Activated CD4-positive, alpha-beta T cell treated with anti-CD3 and anti-CD28 coated beads, Interleukin-2, amount 50 U/mL, for 4 hours (primary cell): ENCODE results near the gene HDLBP.

Source experiments
- DNase-seq, 2 experiments: peaks; one replicate each; pipeline ENCODE4 v3.0.0-alpha.2; 2020

HDLBP gene

DNA sequence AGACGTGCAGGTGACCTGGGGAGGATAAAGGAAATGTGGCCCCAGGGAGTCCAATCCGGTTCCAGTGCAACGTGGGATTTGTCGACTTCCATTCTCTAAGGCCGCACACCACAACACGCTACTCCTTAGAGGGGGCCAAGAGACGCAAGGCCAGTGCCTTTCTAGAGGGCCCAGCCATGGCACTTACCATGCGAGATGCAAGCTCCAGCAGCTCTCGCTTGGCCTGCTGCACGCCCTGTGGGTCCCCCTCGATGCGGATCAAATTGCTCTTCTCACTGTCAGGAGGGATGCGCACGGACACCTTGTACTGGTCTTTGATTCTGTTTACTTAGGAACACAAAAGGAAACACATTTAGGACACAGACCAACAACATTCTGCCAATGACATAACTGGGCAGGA, 65.8 kb downstream of the HDLBP start:
- DNase-seq, result no peak

DNA sequence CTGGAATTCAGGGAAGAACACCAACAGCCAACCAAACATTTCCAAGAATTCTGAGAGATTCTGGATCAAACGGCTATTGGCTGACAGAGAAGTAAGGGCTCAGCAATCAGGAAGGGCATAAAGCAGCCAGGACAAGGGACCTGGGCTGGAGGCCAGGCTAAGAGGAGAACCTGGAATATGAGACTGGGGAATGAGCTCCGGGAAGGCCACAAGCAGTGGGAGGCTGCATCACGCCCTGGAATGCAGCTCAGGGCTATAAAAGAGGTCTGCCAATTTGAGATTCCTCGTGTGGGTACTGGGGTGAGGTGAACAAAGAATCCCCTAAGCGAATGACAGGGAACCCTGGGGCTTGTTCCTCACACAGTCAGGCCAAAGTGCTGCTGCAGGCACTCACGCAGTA, 66.6 kb downstream of the HDLBP start:
- DNase-seq, result no peak

DNA sequence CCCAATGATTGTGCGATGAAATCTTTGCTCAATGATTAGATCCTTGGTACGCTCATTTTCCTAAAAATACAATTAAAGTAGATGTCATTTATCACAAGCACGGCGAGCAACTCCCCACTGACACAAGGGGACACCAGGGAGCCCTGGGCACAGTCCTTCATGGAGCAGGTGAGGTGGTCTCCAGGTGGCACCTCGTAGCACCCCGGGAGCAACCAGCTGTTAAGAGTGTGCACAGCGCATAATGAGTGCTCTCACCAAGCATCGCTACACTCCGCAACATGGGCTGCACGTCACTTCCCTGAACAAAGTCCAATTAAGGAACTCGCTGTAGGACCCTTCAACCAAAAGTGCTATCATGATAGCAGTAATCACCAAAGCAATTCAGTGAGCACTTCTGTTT, 67.2 kb downstream of the HDLBP start:
- DNase-seq, result no peak

DNA sequence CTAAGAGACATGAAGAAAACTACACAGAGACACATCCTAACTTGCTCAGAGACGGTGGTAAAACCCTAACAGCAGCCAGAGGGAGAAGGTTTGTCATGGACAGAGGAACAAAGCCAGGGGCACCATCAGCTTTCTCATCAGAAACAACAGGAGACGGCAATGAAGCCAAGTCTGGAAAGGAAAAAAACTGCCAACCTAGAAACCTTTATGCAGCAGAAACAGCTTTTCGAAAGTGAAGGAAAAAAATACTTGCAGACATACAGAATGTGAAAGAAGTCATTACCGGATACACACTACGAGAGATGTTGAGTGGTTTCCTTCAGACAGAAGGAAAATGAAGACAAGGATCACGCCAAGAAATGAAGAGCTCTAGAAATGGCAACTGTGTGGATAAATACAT, 71.1 kb downstream of the HDLBP start:
- no peak for DNase-seq

DNA sequence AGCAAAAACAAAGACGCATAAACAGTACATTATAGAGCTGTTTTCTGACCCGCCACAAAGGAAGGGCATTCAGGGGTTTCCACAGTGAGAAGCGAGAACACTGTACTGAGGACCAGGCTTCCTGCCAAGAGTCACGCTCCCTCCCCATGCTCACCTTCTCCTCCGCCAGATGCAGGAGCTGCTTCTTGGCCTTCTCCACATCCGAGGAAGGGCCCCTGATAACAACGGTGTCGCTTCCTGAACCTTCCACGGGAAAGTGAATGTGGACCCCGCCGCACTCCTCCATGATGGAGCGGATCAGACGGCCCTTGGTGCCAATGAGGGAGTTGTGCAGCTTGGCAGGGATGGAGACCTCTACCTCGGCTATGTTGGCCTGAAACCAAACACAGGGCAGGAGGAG, 73.2 kb downstream of the HDLBP start:
- DNase-seq, result no peak

DNA sequence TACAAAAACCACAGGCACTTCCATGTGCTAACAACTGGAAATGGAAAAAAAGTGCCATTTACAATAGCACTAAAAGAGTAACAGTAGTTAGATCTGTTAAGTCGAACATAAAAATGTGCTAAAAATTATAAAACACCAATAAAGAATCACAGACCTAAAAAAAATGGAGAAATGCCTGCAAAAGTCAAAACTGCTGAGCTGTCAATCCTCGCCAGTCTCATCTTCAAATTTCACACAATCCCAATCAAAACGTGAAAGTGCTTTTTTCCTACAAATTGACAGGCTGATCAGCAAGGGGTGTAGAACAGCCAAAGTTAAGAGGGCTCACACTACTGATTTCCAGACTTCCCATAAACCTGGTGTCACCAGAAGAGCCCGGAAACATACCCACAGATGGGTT, 73.8 kb downstream of the HDLBP start:
- DNase-seq, result no peak

DNA sequence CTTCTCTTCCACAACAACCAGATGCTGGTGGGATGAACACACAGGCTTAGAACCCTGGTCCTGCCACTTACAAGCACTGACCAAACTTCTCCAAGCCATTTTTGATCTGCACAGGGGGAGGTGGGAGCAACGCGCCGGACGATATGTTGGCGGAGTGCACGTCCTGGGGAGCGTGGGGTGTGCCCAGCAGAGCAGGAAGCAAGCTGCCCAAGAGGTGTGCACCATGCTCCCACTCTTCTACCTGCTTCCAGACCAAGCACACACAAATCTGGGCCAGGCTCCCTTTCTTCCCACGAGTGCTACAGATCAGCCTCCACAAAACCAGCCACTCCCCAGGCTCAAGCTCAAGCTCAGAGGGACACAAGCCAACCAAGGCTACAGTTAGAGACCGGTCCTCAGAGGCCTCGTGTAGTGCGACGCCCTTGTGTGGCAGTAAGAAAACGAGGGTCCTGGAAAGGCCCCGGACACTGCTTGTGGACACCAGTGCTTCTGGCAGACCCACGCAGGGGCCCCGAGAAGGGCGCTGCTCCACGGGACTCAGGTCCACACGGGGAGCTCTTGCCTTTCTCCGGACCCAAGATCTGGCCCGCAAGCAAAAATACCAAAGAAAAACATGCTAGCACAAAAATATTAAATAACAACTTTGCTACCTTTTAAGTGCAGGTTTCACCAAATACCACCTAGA, 75.0 kb downstream of the HDLBP start:
- DNase-seq, result no peak

DNA sequence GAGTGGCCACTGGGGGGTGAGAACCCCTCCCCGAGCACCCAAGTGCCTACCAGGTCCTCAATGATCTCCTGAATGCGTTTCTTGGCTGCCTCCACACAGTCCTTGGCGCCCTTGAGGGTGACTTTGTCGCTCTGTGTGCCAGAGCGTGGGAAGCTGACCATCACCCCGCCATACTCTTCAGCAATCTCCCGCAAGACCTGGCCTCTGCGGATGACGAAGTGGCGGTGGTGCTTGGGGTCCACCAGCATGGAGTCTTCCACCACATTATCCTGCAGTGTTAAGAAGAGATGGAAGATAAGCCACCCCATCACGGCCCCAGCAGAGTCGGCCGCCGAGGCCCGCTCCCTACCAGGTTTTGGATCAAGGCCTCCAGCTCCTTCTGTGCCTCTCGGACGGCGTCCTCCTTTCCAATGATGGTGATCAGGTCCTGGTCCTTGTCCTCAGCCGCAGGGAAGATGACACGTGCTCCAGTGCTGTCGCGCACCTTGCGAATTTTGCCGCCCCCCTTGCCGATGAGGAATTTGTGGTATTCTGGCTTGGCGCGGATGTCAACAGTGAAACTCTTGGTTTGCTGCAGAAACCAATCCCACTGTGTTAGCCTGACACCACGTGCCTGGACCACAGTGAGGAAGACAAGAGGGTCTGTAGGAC, 75.8 kb downstream of the HDLBP start:
- no peak for DNase-seq

DNA sequence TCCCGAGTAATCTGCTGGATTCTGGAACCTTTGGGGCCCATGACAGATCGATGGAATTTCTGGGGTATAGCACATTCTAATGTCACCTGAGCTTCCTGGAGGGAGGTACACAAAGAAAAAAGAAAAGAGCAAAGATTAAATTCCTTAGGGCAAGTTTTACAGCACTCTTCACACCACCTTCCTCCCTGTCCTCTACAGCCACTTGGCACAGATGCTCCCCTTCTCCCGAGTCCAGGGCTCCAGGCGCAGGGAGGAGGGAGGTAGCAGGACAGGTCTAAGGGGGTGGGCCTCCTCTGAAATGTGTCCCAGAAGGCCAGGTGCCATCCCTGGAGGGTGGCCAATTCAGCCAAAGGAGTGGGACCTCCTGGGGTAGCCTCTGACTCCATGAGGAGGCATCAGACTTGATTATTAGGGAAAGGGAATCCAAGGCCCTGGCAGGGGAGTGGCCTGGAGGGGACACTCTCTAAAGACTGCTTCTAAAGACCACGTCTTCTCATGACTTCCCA, 76.7 kb downstream of the HDLBP start:
- DNase-seq, result no peak

DNA sequence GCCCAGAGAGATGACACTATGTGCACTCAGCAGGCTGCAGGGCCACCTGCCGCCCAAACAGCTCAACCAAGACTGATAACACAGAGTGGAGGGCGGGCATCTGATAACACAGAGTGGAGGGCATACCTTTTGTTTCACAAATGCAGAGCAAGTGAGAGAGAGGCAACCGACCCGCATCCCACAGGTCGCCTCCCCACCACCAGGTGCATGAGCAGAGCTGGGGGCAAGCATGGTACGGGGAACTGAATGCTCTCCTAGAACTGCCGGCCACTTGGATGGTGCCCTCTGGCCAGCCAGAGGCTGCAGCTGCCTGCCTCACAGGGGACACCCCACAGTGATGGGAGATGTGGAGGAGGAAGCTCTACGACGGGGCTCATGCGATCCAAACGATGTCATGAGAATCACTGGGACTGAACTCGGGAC, 77.5 kb downstream of the HDLBP start:
- no peak for DNase-seq

DNA sequence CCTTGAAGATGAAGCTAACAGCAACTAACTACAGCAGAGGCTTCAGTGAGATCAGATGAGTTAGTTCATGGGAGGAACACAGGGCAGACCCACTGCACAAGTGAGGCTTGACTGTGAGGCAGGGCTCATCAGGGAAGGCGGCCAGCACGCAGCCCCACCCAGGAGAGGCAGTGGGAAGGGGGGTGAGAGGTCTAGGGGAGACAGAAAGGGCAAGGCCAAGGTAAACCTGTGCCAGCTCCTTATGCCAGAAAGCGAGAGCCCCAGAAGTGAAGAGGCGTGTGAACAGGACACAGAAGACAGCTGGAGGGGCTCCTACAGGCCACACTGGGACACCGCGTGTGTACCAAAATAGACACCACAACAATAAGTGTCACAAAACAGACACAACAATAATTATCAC, 78.4 kb downstream of the HDLBP start:
- DNase-seq, result no peak

DNA sequence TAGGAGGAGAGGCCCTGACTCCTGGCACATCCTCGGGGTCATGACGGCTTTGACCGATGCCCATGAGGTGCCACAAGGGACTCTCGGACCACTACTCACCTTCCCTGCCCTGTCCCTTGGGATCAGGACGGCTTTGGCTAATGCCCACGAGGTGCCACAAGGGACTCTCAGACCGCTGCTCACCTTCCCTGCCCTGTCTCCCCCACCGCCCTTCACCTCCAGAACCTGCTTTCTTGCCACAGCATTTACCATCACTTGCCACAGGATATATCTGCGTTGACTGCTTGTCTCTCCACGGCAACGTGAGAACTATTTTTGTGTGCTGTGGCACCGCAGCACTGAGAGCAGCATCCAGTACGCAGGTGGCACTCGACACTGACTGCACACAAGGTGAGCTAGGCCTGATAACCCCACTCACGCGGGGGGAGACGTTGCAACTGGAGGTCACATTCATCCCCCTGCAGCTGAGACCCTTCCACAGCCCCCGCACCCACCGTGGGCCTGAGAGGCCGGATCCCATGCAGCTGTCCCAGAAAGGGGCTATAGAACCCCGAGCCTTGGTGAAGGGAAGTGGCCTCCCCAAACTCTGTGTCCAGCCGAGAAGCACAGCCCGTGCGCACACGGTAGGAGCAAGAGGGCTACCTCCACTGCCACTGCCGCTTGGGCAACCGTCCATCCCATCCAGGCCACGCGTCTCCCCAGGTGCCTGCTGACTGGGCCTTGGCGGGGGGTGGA, 79.4 kb downstream of the HDLBP start:
- DNase-seq, result no peak

DNA sequence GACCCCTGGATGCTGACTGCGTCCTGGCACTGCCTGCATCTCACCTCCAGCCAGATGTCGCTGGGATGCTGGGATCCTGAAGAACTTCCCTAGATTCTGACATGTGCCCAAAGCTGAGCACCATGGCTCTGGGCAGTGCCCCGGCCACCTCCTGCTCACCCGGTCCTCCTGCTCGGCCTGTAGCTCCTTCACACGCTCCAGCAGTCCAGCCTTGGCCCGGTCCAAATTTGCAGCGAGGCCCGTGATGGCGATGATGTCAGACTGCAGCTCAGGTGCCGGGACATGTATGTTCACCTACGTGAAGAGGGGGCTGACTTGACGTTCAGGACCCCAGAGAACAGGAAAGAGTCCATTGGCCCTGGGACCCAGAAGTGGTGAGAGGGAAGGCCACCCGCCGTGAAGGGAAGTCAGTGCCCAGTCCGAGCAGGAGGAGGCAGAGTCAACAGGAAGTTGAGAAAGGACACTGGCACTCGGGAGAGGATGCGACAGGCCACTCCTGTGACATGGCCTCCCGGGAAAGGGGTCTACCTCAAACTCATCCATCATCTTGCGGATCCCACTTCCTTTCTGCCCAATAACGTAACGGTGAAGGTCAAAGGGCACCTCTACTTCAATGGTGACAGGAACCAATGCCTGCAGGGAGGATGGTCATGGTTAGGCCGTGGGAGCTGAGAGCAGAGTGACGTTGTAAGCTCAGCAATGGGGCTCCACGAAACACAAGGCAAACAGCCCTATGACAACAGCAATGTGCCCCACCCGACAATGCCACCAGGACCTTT, 80.3 kb downstream of the HDLBP start:
- DNase-seq, result no peak

DNA sequence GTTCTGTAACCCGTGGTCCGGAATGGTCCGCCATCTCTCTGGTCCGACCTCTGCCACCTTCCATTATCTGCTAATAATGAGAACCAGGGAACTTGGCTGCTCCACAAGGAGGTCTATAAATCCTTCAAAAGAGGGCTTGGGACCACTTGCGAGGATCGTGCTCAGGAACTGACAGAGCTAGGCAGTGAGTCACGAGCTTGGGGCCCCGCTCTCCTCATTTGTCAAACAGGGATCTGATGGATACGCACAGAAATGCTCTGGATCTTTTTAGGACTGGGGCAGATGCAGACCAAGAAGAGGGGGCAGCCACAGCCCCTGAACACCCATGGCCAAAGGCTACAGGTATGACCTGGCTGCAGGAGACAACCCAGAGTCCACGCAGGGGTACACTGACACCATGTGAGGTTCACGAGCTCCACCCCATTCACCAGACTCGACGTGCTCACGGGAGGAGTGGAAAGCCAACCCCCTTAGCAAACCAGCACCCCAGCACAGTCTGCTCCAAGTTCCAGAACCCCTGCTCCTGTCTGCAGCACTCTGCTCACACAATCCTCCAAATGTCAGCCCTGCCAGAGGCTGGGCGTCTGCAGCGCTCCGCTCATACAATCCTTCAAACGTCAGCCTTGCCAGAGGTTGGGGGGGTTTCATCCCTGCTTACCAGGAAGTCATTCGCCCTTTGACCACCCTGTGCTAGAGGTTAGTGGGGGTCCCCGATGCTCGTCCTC, 81.2 kb downstream of the HDLBP start:
- no peak for DNase-seq

DNA sequence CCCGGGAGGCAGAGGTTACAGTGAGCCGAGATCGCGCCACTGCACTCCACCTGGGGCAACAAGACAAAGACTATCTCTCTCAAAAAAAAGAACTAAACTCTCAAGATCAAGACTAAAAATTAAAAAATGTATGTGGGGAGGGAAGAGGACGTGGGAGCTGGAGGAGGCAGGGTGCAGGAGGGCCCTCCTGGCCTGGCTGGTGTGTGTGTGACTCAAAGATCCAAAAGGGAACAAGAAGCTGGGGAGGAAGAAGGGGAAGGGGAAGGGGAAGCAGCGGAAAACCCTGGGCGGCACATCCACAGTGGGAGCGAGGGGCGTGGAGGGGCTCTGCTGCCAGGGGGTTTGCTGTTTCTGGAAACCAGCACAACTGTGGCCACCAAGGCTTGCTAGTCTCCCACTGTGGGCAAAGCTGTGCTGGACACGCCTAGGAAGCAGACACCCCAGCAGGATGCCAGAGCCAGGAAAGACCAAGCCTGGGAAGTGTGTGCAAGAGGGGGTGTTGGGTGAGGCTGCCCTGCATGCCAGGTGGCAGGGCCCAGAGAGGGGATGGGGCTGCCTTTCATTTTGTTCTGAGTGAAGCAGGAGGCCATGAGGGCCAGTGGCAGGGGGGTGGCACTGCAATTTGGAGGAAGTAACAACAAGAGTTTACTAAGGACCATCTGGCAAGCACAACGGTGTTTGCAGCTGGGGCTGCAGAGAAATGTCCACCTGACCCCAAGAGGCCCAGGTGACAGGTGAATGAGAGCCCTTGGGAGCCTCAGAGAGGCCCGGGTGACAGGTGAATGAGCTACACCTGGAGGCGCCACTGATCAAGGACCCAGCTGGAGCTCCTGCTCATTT, 82.5 kb downstream of the HDLBP start:
- no peak for DNase-seq

DNA sequence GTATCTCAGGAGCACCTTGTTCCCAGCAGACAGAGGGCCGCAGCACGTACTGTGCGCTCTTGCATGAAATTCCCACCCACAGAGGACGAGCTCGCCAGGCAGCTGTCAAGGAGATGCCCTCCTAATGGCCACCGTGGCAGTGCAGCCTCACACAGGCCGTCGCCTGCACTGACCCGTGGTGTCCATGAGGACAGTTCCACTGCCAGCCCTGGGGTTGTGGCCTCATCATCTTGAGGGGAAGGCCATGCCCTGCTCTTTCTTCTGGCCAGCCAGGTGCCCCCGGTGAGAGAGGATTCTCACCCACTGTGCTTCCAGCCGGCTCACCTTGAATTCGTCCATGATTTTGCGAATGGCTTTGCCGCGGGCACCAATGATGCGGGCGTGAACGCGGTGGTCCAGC, 85.0 kb downstream of the HDLBP start:
- DNase-seq, result no peak

DNA sequence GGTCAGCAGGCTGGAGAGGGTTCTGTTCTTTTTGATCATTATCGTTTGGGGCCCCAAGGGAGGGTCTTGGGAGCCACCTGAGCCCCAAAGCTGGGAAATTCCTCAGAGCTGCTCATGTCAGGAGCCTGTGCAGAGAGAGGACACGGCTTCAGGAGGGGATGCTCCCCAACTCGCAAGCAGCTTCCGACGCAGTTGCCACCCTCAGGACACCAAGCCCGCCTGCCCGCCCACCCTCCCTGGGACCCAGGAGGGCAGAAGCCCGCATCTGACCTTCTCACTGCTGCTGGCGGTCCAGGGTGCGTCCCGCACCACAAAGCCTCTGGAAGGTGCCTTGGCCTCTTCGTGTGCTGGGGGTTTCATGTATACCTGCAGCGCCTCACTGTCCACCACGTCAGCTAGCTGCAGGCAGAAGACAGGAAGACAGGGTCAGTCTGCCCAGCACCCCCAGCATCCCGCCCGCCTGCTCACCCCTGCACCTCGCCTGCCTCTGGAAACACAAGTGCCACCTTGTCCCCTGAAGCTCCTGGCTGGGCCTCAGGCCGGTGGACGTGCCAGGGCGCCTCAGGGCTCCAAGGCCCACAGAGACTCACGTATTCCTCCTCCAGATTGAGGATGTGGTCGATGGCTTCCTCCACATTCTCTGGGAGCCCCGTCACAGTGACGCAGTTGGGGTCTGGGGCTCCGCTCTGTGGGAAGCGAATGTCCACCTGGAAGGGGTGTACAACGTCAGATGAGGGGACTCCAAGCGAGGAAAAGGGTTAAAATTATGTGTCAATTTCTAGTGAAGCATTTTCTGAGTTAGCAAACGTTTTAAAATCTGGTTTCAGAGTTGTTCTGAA, 85.7 kb downstream of the HDLBP start:
- DNase-seq, result no peak

DNA sequence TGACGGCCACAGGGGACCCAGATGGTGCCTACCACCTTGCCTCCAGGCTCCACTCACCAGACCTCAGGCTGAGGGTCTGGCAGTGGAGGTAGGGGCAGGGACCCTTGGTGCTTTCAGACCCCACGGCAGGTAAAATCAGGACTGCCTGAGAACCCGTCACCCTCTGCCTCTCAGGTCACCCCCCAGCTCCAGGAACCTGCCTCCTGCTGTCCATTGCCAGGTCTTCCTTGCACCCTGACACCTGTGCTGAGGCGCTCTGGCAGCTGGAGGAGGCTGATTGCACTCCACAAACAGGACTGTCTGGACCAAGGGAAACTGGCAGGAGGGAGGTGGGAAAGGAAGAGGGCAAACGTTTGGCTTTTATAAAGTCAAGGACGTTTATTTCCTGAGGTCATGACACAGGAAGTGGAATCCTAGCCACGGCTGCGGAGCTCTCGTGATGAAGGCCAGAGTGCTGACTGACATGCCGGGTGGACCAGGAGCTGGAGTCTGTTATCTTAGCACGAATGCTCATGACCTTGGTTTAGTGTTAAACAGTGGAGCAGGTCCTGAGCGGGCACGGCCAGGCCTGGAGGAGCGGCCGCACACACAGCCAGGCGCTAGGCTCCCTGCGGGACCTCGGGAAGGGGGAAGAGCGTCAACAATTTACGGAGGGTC, 86.5 kb downstream of the HDLBP start:
- DNase-seq, result no peak

DNA sequence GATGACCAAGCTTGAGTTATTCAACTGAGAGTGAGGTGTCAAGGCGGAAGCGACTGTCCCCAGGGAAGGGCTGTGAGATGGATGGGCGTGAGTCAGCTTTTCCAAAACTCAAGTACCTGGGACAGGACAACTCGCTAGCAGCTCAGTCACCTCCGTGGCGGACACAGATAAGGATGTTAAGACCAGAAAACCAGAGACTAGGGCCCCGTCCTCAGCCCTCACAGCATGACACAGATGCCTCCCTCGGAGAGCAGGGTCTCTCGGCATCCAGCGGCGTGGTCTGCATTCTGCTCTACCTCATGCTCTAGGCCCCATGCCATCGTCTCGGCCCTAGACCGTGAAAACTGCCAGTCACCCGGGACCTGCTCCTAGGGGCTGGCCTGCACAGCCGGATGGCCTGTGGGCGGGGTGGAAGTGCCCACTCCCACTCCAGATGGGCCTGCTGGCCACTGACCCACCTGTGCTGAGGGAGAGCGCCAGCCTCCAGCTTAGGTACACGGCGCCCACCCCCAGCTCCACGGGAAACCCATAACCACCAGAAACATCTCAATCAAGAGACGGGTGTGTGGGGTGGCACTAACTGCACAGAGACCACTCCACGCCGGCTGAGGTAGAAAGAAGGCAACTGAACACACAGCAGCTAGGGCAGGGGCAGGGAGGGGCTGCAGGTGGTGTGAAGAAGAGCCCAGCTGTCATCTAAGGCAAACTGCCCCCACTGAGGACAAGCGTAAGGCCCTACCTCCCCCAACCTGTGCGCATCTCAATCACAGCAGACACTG, 87.2 kb downstream of the HDLBP start:
- DNase-seq, result no peak
